ENCODE data around the gene MSI2.

MSI2 gene

GRCh38 chr17:57654040-57654775 is 397.9 kb downstream of the MSI2 start:
- DNase-seq (ENCODE audit: insufficient read length) (no peak), FAIRE-seq (no peak)
- TF ChIP-seq TAF1 (IDR thresholded peaks at IDR 0.05; ENCODE audit: borderline replicate concordance, low read depth, low read length) (no peak), POLR2AphosphoS5 (IDR thresholded peaks at IDR 0.05; ENCODE audit: low read depth, low read length) (no peak), POLR2A (IDR thresholded peaks at IDR 0.05; ENCODE audit: low read depth, low read length) (no peak)

- no peak for TF ChIP-seq TAF1 (IDR thresholded peaks at IDR 0.05; ENCODE audit: borderline replicate concordance, low read depth, low read length)
- TF ChIP-seq POLR2A (IDR thresholded peaks at IDR 0.05; ENCODE audit: low read depth, low read length) = no peak
- TF ChIP-seq POLR2AphosphoS5 (IDR thresholded peaks at IDR 0.05; ENCODE audit: low read depth, low read length) = no peak
- no peak for FAIRE-seq
- no peak for DNase-seq (ENCODE audit: insufficient read length)
Observed at GRCh38 chr17:57655553-57655952, 399.2 kb downstream of the MSI2 start.

- FAIRE-seq (no peak), DNase-seq (ENCODE audit: insufficient read length) (no peak)
- TF ChIP-seq POLR2AphosphoS5 (IDR thresholded peaks at IDR 0.05; ENCODE audit: low read depth, low read length) (no peak), POLR2A (IDR thresholded peaks at IDR 0.05; ENCODE audit: low read depth, low read length) (no peak), TAF1 (IDR thresholded peaks at IDR 0.05; ENCODE audit: borderline replicate concordance, low read depth, low read length) (no peak)
Observed at GRCh38 chr17:57657211-57657610, 400.9 kb downstream of the MSI2 start.

- TF ChIP-seq POLR2A (IDR thresholded peaks at IDR 0.05; ENCODE audit: low read depth, low read length) (no peak), POLR2AphosphoS5 (IDR thresholded peaks at IDR 0.05; ENCODE audit: low read depth, low read length) (no peak), TAF1 (IDR thresholded peaks at IDR 0.05; ENCODE audit: borderline replicate concordance, low read depth, low read length) (no peak)
- DNase-seq (ENCODE audit: insufficient read length) = no peak
- no peak for FAIRE-seq
Observed at GRCh38 chr17:57662041-57662440, 405.7 kb downstream of the MSI2 start.

GRCh38 chr17:57662644-57663308 is 406.5 kb downstream of the MSI2 start:
- FAIRE-seq = no peak
- peak; percentile 59 for DNase-seq (ENCODE audit: insufficient read length)
- no peak for TF ChIP-seq TAF1 (IDR thresholded peaks at IDR 0.05; ENCODE audit: borderline replicate concordance, low read depth, low read length)
- TF ChIP-seq POLR2AphosphoS5 (IDR thresholded peaks at IDR 0.05; ENCODE audit: low read depth, low read length) = no peak
- no peak for TF ChIP-seq POLR2A (IDR thresholded peaks at IDR 0.05; ENCODE audit: low read depth, low read length)

- DNase-seq (ENCODE audit: insufficient read length) (no peak), FAIRE-seq (no peak)
- TF ChIP-seq POLR2AphosphoS5 (IDR thresholded peaks at IDR 0.05; ENCODE audit: low read depth, low read length) (no peak), POLR2A (IDR thresholded peaks at IDR 0.05; ENCODE audit: low read depth, low read length) (no peak), TAF1 (IDR thresholded peaks at IDR 0.05; ENCODE audit: borderline replicate concordance, low read depth, low read length) (no peak)
Observed at GRCh38 chr17:57663326-57664070, 407.2 kb downstream of the MSI2 start.

GRCh38 chr17:57665128-57665527 is 408.8 kb downstream of the MSI2 start:
- TF ChIP-seq POLR2AphosphoS5 (IDR thresholded peaks at IDR 0.05; ENCODE audit: low read depth, low read length) = no peak
- no peak for TF ChIP-seq TAF1 (IDR thresholded peaks at IDR 0.05; ENCODE audit: borderline replicate concordance, low read depth, low read length)
- TF ChIP-seq POLR2A (IDR thresholded peaks at IDR 0.05; ENCODE audit: low read depth, low read length) = no peak
- no peak for DNase-seq (ENCODE audit: insufficient read length)
- no peak for FAIRE-seq

GRCh38 chr17:57665696-57666095 is 409.4 kb downstream of the MSI2 start:
- DNase-seq (ENCODE audit: insufficient read length) (no peak), FAIRE-seq (no peak)
- TF ChIP-seq TAF1 (IDR thresholded peaks at IDR 0.05; ENCODE audit: borderline replicate concordance, low read depth, low read length) (no peak), POLR2AphosphoS5 (IDR thresholded peaks at IDR 0.05; ENCODE audit: low read depth, low read length) (no peak), POLR2A (IDR thresholded peaks at IDR 0.05; ENCODE audit: low read depth, low read length) (no peak)

- FAIRE-seq (no peak), DNase-seq (ENCODE audit: insufficient read length) (no peak)
- TF ChIP-seq POLR2AphosphoS5 (IDR thresholded peaks at IDR 0.05; ENCODE audit: low read depth, low read length) (no peak), TAF1 (IDR thresholded peaks at IDR 0.05; ENCODE audit: borderline replicate concordance, low read depth, low read length) (no peak), POLR2A (IDR thresholded peaks at IDR 0.05; ENCODE audit: low read depth, low read length) (no peak)
Observed at GRCh38 chr17:57666201-57666870, 410.0 kb downstream of the MSI2 start.

- no peak for FAIRE-seq
- DNase-seq (ENCODE audit: insufficient read length) = no peak
- TF ChIP-seq POLR2A (IDR thresholded peaks at IDR 0.05; ENCODE audit: low read depth, low read length) = no peak
- TF ChIP-seq POLR2AphosphoS5 (IDR thresholded peaks at IDR 0.05; ENCODE audit: low read depth, low read length) = no peak
- no peak for TF ChIP-seq TAF1 (IDR thresholded peaks at IDR 0.05; ENCODE audit: borderline replicate concordance, low read depth, low read length)
Observed at GRCh38 chr17:57666946-57667345, 410.6 kb downstream of the MSI2 start.

GRCh38 chr17:57667461-57667923 is 411.2 kb downstream of the MSI2 start:
- FAIRE-seq (no peak), DNase-seq (ENCODE audit: insufficient read length) (no peak)
- TF ChIP-seq POLR2AphosphoS5 (IDR thresholded peaks at IDR 0.05; ENCODE audit: low read depth, low read length) (no peak), TAF1 (IDR thresholded peaks at IDR 0.05; ENCODE audit: borderline replicate concordance, low read depth, low read length) (no peak), POLR2A (IDR thresholded peaks at IDR 0.05; ENCODE audit: low read depth, low read length) (no peak)
